GM10266 (cell line): ENCODE data around the gene SEMA6B.
"Not testable (repeated sequence)": the region's sequence is repeated elsewhere in the genome, so short reads cannot be mapped to it uniquely, and the experiment has no call there.

Source experiments
- DNase-seq: peaks from one replicate; pipeline ENCODE4 v3.0.0; 2012; ENCODE audit errors: extremely low spot score
- CTCF ChIP-seq: IDR thresholded peaks from 2 replicates; pipeline ENCODE4 v1.5.1; 2012; ENCODE audit warnings: mild to moderate bottlenecking, low read depth; ENCODE audit not compliant: control insufficient read depth, insufficient read depth; ENCODE audit errors: missing control alignments

SEMA6B gene

GRCh38 chr19:4533835-4534424, 25.6 kb downstream of the SEMA6B start:
- no peak for TF ChIP-seq CTCF

DNA sequence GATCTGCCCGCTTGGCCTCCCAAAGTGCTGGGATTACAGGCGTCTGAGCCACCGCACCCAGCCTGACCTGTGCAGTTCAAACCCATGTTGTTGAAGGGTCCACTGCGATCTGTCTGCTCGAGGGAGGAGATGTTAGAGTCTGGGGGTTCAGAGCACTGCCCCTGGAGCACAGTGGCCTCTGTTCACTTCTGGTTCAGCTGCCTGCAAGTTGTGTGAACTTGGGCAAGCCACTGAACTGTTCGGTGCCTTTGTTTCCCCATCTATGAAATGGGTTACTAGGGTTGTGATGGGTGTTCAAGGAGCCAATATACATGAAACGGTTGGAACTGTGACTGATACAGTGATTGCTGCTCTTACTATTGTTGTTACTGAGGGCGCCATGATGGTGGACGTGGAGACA, 26.1 kb downstream of the SEMA6B start:
- DNase-seq: no peak
- TF ChIP-seq CTCF: no peak

More at GRCh38 chr19:4533835-4534424, 25.6 kb downstream of the SEMA6B start:
- DNase-seq: no peak

DNA sequence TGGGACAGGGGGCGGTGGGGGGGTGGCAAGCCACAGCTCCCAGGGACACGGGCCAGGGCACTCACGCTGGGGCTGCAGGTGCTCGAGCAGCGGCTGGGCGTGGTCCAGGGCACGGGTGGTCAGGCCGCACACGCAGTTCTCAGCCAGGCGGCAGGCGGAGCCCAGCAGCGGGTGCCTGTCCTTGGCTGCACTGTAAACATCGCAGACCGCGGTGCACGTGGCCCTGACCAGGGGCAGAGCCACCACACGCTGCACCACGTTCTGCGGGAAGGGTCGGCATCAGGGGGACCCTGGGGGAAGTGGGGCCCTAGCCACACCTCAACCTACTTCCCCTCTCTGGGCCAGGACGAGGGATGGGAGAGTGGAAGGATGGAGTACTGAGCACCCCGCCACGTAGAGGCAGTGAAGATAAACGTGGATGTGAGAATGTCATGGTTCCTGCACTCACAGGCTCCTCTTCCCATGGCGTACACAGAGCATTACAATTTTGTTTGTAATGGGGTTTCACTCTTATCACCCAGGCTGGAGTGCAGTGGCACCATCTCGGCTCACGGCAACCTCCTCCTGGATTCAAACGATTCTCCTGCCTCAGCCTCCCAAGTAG, 27.8 kb downstream of the SEMA6B start:
- DNase-seq: no peak
- no peak for TF ChIP-seq CTCF

GRCh38 chr19:4529924-4530522, 29.5 kb downstream of the SEMA6B start:
- TF ChIP-seq CTCF: no peak
- no peak for DNase-seq

- TF ChIP-seq CTCF: no peak
- no peak for DNase-seq
Measured at GRCh38 chr19:4528843-4529242, 30.6 kb downstream of the SEMA6B start.

- not testable (repeated sequence) for DNase-seq
Measured at GRCh38 chr19:4527377-4527776, 32.1 kb downstream of the SEMA6B start.

DNA sequence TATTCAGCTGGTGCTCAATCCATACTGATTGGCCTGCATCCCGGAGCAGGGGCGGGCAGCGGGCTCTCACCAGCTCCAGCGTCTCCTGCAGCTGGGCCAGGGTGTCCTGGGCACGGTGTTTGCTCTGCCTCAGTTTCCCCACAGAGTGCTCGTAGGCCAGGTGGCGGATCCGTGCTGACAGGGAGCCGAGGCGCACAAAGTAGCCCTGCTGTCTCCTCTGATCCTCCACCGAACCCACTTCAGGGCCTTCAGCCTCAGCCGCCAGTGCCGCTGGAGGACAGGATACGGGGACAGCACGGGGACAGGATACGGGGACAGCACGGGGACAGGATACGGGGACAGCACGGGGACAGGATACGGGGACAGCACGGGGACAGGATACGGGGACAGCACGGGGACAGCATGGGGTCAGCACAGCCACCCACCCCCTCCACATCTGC, 33.9 kb downstream of the SEMA6B start:
- TF ChIP-seq CTCF: peak; percentile 17
- DNase-seq: no peak
